KMS-11 (cell line): ENCODE results near the gene PHACTR3.

Experiments used
- H2AFZ ChIP-seq: fragments of 200-600 bp; sonication (generic); 2 replicates; pipeline ENCODE4 v1.6.1; 2016; ENCODE audit warnings: antibody characterized with exemption, mixed run types, low read depth
- H3K27ac ChIP-seq: fragments of 200-600 bp; sonication (generic); 2 replicates; pipeline ENCODE4 v1.6.1; 2016; ENCODE audit warnings: mild to moderate bottlenecking, mixed run types
- H3K27me3 ChIP-seq: fragments of 200-600 bp; sonication (generic); 2 replicates; pipeline ENCODE4 v1.6.1; 2017; ENCODE audit warnings: mild to moderate bottlenecking, low read depth, mixed run types, moderate library complexity; ENCODE audit not compliant: insufficient read depth
- H3K36me3 ChIP-seq: fragments of 200-600 bp; sonication (generic); 2 replicates; pipeline ENCODE4 v1.6.1; 2017; ENCODE audit warnings: mild to moderate bottlenecking, mixed run types; ENCODE audit not compliant: insufficient read depth
- H3K4me1 ChIP-seq: fragments of 200-600 bp; sonication (generic); 2 replicates; pipeline ENCODE4 v1.6.1; 2016; ENCODE audit warnings: mild to moderate bottlenecking, low read depth, mixed run types; ENCODE audit not compliant: poor library complexity, severe bottlenecking
- H3K4me2 ChIP-seq: fragments of 200-600 bp; sonication (generic); 2 replicates; pipeline ENCODE4 v1.7.0; 2016; ENCODE audit warnings: mild to moderate bottlenecking, mixed run types
- H3K4me3 ChIP-seq: fragments of 200-600 bp; sonication (generic); IDR thresholded peaks from 2 replicates; pipeline ENCODE4 v1.6.1; 2017; ENCODE audit warnings: low read depth, low read length, mixed read lengths; ENCODE audit not compliant: insufficient read depth
- H3K79me2 ChIP-seq: fragments of 200-600 bp; sonication (generic); 2 replicates; pipeline ENCODE4 v1.6.1; 2016; ENCODE audit warnings: low read depth, mixed run types; ENCODE audit not compliant: insufficient read depth
- H3K9ac ChIP-seq: fragments of 200-600 bp; sonication (generic); 2 replicates; pipeline ENCODE4 v1.6.1; 2016; ENCODE audit warnings: mild to moderate bottlenecking, mixed run types
- H4K20me1 ChIP-seq: fragments of 200-600 bp; sonication (generic); 2 replicates; pipeline ENCODE4 v1.6.1; 2016; ENCODE audit warnings: mild to moderate bottlenecking, mixed run types; ENCODE audit not compliant: insufficient read depth
- TF ChIP-seq, protein P1 (sequence below): fragments of 200-600 bp; sonication (generic); conservative IDR thresholded peaks from 2 replicates; pipeline ENCODE4 v1.6.1; 2017; ENCODE audit warnings: low read depth, mild to moderate bottlenecking, antibody characterized with exemption, low read length, moderate library complexity, mixed read lengths

Gene PHACTR3

DNA sequence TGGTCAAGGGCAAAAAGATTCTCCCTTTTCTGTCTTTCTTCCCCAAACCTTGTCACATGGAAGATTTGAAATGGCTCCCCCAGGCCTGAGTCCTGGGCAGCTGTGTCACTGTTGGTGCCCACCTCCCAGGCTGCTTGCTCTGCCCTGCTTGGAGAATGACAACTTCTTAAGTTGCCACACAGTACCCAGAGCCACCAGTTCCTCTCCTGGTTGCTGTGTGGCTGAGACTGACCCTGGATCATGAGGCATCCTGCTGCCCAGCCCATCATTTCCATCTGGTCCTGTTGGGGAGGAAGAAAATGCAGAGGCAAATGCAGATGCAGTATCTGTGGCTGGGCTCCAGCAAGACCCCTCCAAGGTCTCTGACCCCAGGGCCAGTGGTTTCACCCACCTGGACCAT lies 113.7 kb downstream of the PHACTR3 start:
- Histone ChIP-seq H3K79me2 (no peaks in the 10 kb centered on the region), H2AFZ (no peak overlapping the region), H3K4me3 (no peak overlapping the region), H4K20me1 (no peaks in the 10 kb centered on the region), H3K4me1 (no peaks in the 10 kb centered on the region), H3K9ac (no peak overlapping the region), H3K27me3 (no peaks in the 10 kb centered on the region; the same call in 1 of the 2 replicates), H3K36me3 (no peaks in the 10 kb centered on the region), H3K4me2 (no peak overlapping the region), H3K27ac (no peak overlapping the region)
- TF ChIP-seq, protein P1, sequence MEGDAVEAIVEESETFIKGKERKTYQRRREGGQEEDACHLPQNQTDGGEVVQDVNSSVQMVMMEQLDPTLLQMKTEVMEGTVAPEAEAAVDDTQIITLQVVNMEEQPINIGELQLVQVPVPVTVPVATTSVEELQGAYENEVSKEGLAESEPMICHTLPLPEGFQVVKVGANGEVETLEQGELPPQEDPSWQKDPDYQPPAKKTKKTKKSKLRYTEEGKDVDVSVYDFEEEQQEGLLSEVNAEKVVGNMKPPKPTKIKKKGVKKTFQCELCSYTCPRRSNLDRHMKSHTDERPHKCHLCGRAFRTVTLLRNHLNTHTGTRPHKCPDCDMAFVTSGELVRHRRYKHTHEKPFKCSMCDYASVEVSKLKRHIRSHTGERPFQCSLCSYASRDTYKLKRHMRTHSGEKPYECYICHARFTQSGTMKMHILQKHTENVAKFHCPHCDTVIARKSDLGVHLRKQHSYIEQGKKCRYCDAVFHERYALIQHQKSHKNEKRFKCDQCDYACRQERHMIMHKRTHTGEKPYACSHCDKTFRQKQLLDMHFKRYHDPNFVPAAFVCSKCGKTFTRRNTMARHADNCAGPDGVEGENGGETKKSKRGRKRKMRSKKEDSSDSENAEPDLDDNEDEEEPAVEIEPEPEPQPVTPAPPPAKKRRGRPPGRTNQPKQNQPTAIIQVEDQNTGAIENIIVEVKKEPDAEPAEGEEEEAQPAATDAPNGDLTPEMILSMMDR = no peak

- H4K20me1 ChIP-seq = no peaks in the 10 kb centered on the region
- H3K9ac ChIP-seq = no peak overlapping the region
- TF ChIP-seq, protein P1 = no peak
- H3K79me2 ChIP-seq = no peaks in the 10 kb centered on the region
- H3K4me3 ChIP-seq = no peak overlapping the region
- H3K27me3 ChIP-seq = no peaks in the 10 kb centered on the region; the same call in 1 of the 2 replicates
- H3K36me3 ChIP-seq = no peaks in the 10 kb centered on the region
- H2AFZ ChIP-seq = no peak overlapping the region
- H3K27ac ChIP-seq = no peak overlapping the region
- no peak overlapping the region for H3K4me2 ChIP-seq
- H3K4me1 ChIP-seq = no peaks in the 10 kb centered on the region
Observed at GRCh38 chr20:59718751-59719150, 114.4 kb downstream of the PHACTR3 start.

GRCh38 chr20:59720013-59720412 lies 115.7 kb downstream of the PHACTR3 start:
- no peak overlapping the region for H3K4me2 ChIP-seq
- H3K4me1 ChIP-seq = no peaks in the 10 kb centered on the region
- H3K9ac ChIP-seq = no peak overlapping the region
- H4K20me1 ChIP-seq = no peaks in the 10 kb centered on the region
- no peak overlapping the region for H3K4me3 ChIP-seq
- no peaks in the 10 kb centered on the region; the same call in 1 of the 2 replicates for H3K27me3 ChIP-seq
- H2AFZ ChIP-seq = no peak overlapping the region
- TF ChIP-seq, protein P1 = no peak
- no peak overlapping the region for H3K27ac ChIP-seq
- no peaks in the 10 kb centered on the region for H3K36me3 ChIP-seq
- no peaks in the 10 kb centered on the region for H3K79me2 ChIP-seq

DNA sequence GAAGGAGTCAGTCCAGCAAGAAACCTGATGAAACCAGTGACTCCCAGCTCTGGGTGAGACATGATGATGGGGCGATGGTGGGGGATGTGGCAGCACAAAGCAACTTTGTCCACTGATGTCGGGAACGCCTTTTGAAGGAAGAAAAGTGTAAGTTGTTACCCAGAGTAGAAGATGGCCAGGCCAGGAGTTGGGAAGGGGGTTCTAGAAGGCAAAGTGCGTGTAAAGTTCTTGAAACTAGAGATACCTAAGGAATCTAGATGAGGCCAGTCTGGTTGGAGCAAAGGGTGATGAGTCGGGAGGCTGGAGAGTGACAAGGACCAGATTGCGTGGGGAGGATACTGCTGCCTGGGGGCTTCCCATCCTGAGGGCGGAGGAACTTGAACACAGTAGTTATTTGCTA lies 117.0 kb downstream of the PHACTR3 start:
- Histone ChIP-seq H3K27me3 (no peaks in the 10 kb centered on the region; the same call in 1 of the 2 replicates), H3K36me3 (no peaks in the 10 kb centered on the region), H3K4me1 (no peaks in the 10 kb centered on the region), H2AFZ (no peak overlapping the region), H3K27ac (no peak overlapping the region), H4K20me1 (no peaks in the 10 kb centered on the region), H3K4me3 (no peak overlapping the region), H3K79me2 (no peaks in the 10 kb centered on the region), H3K9ac (no peak overlapping the region), H3K4me2 (no peak overlapping the region)
- TF ChIP-seq, protein P1 = no peak
